GM23338 (cell line): ENCODE measurements around the gene GMPPB. TPM values are rescaled to one million over a fixed set of nuclear protein-coding genes. Genes with fewer than 3 reads are reported as not detected.

Source experiments
- ATAC-seq: fragments of 200-7000 bp; cut with Tn5 transposase; 3 replicates; pipeline ENCODE4 v1.9.1; 2020
- DNase-seq: peaks from one replicate; pipeline ENCODE4 v3.0.0-alpha.2; 2015; ENCODE audit warnings: low spot score
- H2AFZ ChIP-seq: fragments of 200-600 bp; sonication (generic); 2 replicates; pipeline ENCODE4 v1.8.0; 2016; ENCODE audit warnings: antibody characterized with exemption, mild to moderate bottlenecking, moderate library complexity
- H3F3A ChIP-seq: fragments of 200-600 bp; sonication (generic); replicated peaks from 2 replicates; pipeline ENCODE4 v1.8.0; 2017; ENCODE audit warnings: antibody characterized with exemption, mixed run types, low read depth
- H3K27ac ChIP-seq: fragments of 200-600 bp; sonication (generic); 2 replicates; pipeline ENCODE4 v1.6.1; 2016; ENCODE audit warnings: low read depth
- H3K27me3 ChIP-seq: fragments of 200-600 bp; sonication (generic); 2 replicates; pipeline ENCODE4 v1.8.0; 2016; ENCODE audit warnings: mild to moderate bottlenecking, mixed run types, moderate library complexity; ENCODE audit not compliant: insufficient read depth
- H3K36me3 ChIP-seq: fragments of 200-600 bp; sonication (generic); 2 replicates; pipeline ENCODE4 v1.8.0; 2016; ENCODE audit warnings: mild to moderate bottlenecking; ENCODE audit not compliant: insufficient read depth
- H3K4me1 ChIP-seq: fragments of 200-600 bp; sonication (generic); 2 replicates; pipeline ENCODE4 v1.8.0; 2016; ENCODE audit warnings: mild to moderate bottlenecking, moderate library complexity; ENCODE audit not compliant: insufficient read depth
- H3K4me2 ChIP-seq: fragments of 200-600 bp; sonication (generic); 2 replicates; pipeline ENCODE4 v1.7.1; 2017; ENCODE audit warnings: mixed run types
- H3K4me3 ChIP-seq: fragments of 200-600 bp; sonication (generic); 2 replicates; pipeline ENCODE4 v1.6.1; 2016; ENCODE audit warnings: mixed run types
- H3K79me2 ChIP-seq: fragments of 200-600 bp; sonication (generic); replicated peaks from 2 replicates; pipeline ENCODE4 v1.8.0; 2017; ENCODE audit warnings: mild to moderate bottlenecking; ENCODE audit not compliant: insufficient read depth
- H3K9me2 ChIP-seq: fragments of 200-600 bp; sonication (generic); 2 replicates; pipeline ENCODE4 v1.8.0; 2017; ENCODE audit not compliant: insufficient read depth
- H4K20me1 ChIP-seq: fragments of 200-600 bp; sonication (generic); replicated peaks from 2 replicates; pipeline ENCODE4 v1.8.0; 2017; ENCODE audit warnings: mild to moderate bottlenecking; ENCODE audit not compliant: insufficient read depth
- H3K27ac Mint-ChIP-seq: 2 replicates; pipeline ENCODE4 v1.8.0; 2020; ENCODE audit warnings: inconsistent platforms, mild to moderate bottlenecking, moderate library complexity, mixed read lengths
- H3K27me3 Mint-ChIP-seq: 3 replicates; pipeline ENCODE4 v1.8.0; 2022; ENCODE audit warnings: low read depth, mild to moderate bottlenecking, moderate library complexity, mixed read lengths, inconsistent platforms; ENCODE audit not compliant: insufficient read depth, poor library complexity
- H3K36me3 Mint-ChIP-seq: 3 replicates; pipeline ENCODE4 v1.8.0; 2021; ENCODE audit warnings: low read depth, mild to moderate bottlenecking, inconsistent platforms, moderate library complexity, mixed read lengths
- H3K4me1 Mint-ChIP-seq: 3 replicates; pipeline ENCODE4 v1.8.0; 2020; ENCODE audit warnings: mild to moderate bottlenecking, inconsistent platforms, mixed read lengths
- H3K4me3 Mint-ChIP-seq: 3 replicates; pipeline ENCODE4 v1.8.0; 2021; ENCODE audit warnings: moderate library complexity, mild to moderate bottlenecking, inconsistent platforms, mixed read lengths
- H3K9me3 Mint-ChIP-seq: 3 replicates; pipeline ENCODE4 v1.8.0; 2020; ENCODE audit warnings: moderate library complexity, mild to moderate bottlenecking, inconsistent platforms, mixed read lengths
- CREB1 ChIP-seq: fragments of 250-450 bp; sonication (Bioruptor Pico); IDR thresholded peaks from 2 replicates; pipeline ENCODE4 v1.5.0; 2020; ENCODE audit warnings: low read depth, mild to moderate bottlenecking, moderate library complexity
- EZH2 ChIP-seq: fragments of 200-600 bp; sonication (generic); IDR thresholded peaks from one replicate; pipeline ENCODE4 v1.8.0; 2017; ENCODE audit warnings: antibody characterized with exemption, mild to moderate bottlenecking, low read depth; ENCODE audit not compliant: unreplicated experiment
- NANOG ChIP-seq: IDR thresholded peaks from 2 replicates; pipeline ENCODE4 v1.6.1; 2016; ENCODE audit warnings: antibody characterized with exemption, borderline replicate concordance
- POLR2AphosphoS5 ChIP-seq: IDR thresholded peaks from 2 replicates; pipeline ENCODE4 v1.6.1; 2016; ENCODE audit warnings: antibody characterized with exemption, low read depth
- STAT1 ChIP-seq: IDR thresholded peaks from one replicate; pipeline ENCODE4 v1.6.1; 2016; ENCODE audit warnings: antibody characterized with exemption; ENCODE audit not compliant: unreplicated experiment
- ZNF331 ChIP-seq: fragments of 250-450 bp; sonication (Bioruptor Pico); IDR thresholded peaks from 2 replicates; pipeline ENCODE4 v1.5.0; 2020; ENCODE audit warnings: low read depth, mild to moderate bottlenecking, moderate library complexity
- polyA plus RNA-seq: library from polyadenylated mRNA; unstranded; fragments of >200 nt; fragmentation: Nextera tagmentation; extraction: Ambion mirVana; gene quantifications from 2 replicates; pipeline ENCODE4 v1.2.1, GENCODE V29; 2016
- total RNA-seq: library from RNA; depleted of rRNA; stranded (reverse); fragments of >200 nt; shearing (Covaris generic); gene quantifications from 2 replicates; pipeline ENCODE4 v1.2.3, GENCODE V29; 2014
- TF ChIP-seq, protein P1 (sequence below): IDR thresholded peaks from one replicate; pipeline ENCODE4 v1.6.1; 2018; ENCODE audit warnings: antibody characterized with exemption; ENCODE audit not compliant: unreplicated experiment
- TF ChIP-seq, protein P2 (sequence below): IDR thresholded peaks from 2 replicates; pipeline ENCODE4 v1.6.1; 2016; ENCODE audit warnings: antibody characterized with exemption
- TF ChIP-seq, protein P3 (sequence below), 2 experiments: fragments of 200-600 bp in 1 of 2; sonication (generic) in 1 of 2; conservative IDR thresholded peaks; 2 replicates each; pipeline versions ENCODE4 v1.5.1 to v1.6.1; 2016 to 2017; ENCODE audit warnings: antibody characterized with exemption in 2 of 2, low read depth in 2 of 2, mild to moderate bottlenecking in 2 of 2, moderate library complexity in 1 of 2

GMPPB gene
- total and polyA plus RNA-seq, 2 experiments from 2014 or later = 10.2 to 36.1 TPM

DNA sequence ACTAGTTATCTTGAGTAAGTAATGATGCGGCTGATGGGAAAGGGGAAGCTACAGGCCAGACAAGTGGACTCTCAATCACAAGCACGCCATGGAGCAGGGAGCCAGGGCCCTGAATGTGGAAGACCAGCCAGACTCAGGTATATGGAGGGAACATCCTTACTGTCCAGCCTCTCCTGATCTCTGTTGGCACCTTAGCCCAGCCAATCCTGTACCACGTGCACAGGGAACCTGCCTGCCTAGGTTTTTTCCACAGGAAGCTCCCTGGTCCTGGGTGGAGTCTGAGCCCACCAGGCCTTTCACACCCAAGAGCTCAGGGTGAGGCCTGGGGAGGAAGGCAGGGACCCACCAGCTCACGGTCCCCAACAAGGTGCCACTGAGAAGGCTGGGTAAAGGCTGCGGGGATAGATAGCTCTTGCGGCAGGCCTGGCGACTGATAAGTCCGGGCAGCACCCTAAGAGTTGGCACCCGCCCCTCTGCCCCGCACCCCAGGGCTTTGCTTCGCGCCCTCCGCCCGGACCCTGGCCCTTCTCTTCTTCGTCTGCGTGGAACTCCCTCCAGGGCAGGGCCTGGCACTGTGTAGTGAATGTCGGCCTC lies 50.5 kb downstream of the GMPPB start:
- H3K27ac ChIP-seq = peak overlapping the region; percentile 99
- no peaks in the 10 kb centered on the region for H3K9me3 Mint-ChIP-seq
- H3K9me2 ChIP-seq = no peaks in the 10 kb centered on the region

DNA sequence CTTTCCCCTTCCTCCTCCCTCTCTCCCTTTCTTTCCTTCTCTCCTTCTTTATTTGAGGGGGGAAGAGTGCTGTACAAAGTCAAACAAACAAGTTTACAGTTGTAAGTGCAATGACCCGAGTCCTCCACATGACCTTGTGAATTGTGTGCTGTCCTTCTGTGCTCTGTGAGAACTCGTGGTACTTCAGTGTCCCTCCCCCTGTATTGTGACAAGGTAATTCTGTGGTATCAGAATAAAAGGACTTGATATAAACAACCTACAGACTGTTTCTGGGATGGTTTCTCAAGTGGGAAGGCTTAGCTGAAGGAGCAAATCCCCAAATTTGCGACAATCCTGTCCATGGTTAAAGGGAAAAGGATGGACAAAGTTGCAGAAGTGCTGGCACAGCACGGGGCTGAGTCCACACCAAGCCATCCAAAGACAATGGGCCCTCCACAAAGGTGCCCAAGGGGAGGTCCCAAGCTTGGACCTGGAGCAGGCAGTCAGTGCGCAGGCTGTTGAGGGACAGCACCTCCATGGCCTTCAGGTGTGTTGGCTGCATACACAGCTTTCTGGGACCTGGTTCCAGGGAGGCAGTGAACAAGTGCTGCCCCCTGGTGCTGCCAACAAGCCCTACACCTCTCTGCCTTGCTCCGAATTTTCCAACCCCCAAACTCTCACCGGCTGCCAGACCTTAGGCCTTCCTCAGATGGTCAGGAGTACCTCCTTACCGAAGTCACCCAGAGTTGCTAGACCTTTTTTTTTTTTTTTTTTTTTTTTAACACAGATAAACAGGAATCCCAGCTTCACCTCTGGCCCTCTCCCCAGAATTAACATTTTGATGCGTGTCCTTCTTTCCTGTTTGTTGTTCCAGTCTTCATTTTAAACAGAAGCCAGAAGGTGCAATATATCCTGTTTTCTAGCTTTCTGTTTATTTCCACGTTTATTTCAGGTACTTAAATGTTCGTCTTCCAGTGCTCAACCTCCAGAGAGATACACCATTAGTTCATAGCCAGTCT lies 52.2 kb downstream of the GMPPB start:
- H4K20me1 ChIP-seq = peaks cover 14% of the 10 kb centered on the region; the same call in 1 of the 2 replicates
- H3K27me3 ChIP-seq = no peaks in the 10 kb centered on the region
- Mint-ChIP-seq H3K27ac (peak overlapping the region; percentile 36; the same call in 1 of the 2 replicates), H3K4me3 (peak overlapping the region; percentile 48), H3K4me1 (peaks cover 37% of the 10 kb centered on the region), H3K27me3 (peaks cover 11% of the 10 kb centered on the region), H3K9me3 (no peaks in the 10 kb centered on the region), H3K36me3 (peaks cover 15% of the 10 kb centered on the region)
- H2AFZ ChIP-seq = no peak overlapping the region
- no peak overlapping the region for H3K4me3 ChIP-seq
- H3K27ac ChIP-seq = peak overlapping the region; percentile 69
- peaks cover 11% of the 10 kb centered on the region for H3K79me2 ChIP-seq
- H3K9me2 ChIP-seq = no peaks in the 10 kb centered on the region
- H3K36me3 ChIP-seq = no peaks in the 10 kb centered on the region
- H3K4me1 ChIP-seq = peaks cover 15% of the 10 kb centered on the region
- no peak overlapping the region for H3K4me2 ChIP-seq
- ATAC-seq (peak; percentile 36), DNase-seq (peak; percentile 94)
- H3F3A ChIP-seq = no peaks in the 10 kb centered on the region
- TF ChIP-seq NANOG (no peak), STAT1 (no peak), CREB1 (CRISPR knock-in tag) (no peak), ZNF331 (CRISPR knock-in tag) (no peak), POLR2AphosphoS5 (peak; percentile 34; the same call in 1 of the 2 replicates), EZH2 (no peak)
- TF ChIP-seq, protein P1, sequence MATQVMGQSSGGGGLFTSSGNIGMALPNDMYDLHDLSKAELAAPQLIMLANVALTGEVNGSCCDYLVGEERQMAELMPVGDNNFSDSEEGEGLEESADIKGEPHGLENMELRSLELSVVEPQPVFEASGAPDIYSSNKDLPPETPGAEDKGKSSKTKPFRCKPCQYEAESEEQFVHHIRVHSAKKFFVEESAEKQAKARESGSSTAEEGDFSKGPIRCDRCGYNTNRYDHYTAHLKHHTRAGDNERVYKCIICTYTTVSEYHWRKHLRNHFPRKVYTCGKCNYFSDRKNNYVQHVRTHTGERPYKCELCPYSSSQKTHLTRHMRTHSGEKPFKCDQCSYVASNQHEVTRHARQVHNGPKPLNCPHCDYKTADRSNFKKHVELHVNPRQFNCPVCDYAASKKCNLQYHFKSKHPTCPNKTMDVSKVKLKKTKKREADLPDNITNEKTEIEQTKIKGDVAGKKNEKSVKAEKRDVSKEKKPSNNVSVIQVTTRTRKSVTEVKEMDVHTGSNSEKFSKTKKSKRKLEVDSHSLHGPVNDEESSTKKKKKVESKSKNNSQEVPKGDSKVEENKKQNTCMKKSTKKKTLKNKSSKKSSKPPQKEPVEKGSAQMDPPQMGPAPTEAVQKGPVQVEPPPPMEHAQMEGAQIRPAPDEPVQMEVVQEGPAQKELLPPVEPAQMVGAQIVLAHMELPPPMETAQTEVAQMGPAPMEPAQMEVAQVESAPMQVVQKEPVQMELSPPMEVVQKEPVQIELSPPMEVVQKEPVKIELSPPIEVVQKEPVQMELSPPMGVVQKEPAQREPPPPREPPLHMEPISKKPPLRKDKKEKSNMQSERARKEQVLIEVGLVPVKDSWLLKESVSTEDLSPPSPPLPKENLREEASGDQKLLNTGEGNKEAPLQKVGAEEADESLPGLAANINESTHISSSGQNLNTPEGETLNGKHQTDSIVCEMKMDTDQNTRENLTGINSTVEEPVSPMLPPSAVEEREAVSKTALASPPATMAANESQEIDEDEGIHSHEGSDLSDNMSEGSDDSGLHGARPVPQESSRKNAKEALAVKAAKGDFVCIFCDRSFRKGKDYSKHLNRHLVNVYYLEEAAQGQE = no peak
- TF ChIP-seq, protein P2, sequence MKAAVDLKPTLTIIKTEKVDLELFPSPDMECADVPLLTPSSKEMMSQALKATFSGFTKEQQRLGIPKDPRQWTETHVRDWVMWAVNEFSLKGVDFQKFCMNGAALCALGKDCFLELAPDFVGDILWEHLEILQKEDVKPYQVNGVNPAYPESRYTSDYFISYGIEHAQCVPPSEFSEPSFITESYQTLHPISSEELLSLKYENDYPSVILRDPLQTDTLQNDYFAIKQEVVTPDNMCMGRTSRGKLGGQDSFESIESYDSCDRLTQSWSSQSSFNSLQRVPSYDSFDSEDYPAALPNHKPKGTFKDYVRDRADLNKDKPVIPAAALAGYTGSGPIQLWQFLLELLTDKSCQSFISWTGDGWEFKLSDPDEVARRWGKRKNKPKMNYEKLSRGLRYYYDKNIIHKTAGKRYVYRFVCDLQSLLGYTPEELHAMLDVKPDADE = no peak

More for the DNA sequence above, 50.5 kb downstream of the GMPPB start:
- DNase-seq (peak; percentile 28), ATAC-seq (peak; percentile 18)
- H3K4me2 ChIP-seq = peak overlapping the region; percentile 94
- Mint-ChIP-seq H3K36me3 (peaks cover 28% of the 10 kb centered on the region), H3K4me1 (peaks cover 26% of the 10 kb centered on the region), H3K4me3 (peak overlapping the region; percentile 92), H3K27ac (peak overlapping the region; percentile 97), H3K27me3 (peaks cover 11% of the 10 kb centered on the region)
- peaks cover 11% of the 10 kb centered on the region for H3K79me2 ChIP-seq
- peak overlapping the region; percentile 83 for H2AFZ ChIP-seq
- peaks cover 16% of the 10 kb centered on the region; the same call in 1 of the 2 replicates for H4K20me1 ChIP-seq
- TF ChIP-seq, protein P3, sequence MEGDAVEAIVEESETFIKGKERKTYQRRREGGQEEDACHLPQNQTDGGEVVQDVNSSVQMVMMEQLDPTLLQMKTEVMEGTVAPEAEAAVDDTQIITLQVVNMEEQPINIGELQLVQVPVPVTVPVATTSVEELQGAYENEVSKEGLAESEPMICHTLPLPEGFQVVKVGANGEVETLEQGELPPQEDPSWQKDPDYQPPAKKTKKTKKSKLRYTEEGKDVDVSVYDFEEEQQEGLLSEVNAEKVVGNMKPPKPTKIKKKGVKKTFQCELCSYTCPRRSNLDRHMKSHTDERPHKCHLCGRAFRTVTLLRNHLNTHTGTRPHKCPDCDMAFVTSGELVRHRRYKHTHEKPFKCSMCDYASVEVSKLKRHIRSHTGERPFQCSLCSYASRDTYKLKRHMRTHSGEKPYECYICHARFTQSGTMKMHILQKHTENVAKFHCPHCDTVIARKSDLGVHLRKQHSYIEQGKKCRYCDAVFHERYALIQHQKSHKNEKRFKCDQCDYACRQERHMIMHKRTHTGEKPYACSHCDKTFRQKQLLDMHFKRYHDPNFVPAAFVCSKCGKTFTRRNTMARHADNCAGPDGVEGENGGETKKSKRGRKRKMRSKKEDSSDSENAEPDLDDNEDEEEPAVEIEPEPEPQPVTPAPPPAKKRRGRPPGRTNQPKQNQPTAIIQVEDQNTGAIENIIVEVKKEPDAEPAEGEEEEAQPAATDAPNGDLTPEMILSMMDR (conservative IDR thresholded peaks at IDR 0.05; ENCODE audit: low read depth in 2 of 2) = no peak
- peaks cover 15% of the 10 kb centered on the region for H3K4me1 ChIP-seq
- no peaks in the 10 kb centered on the region for H3F3A ChIP-seq
- peaks cover 9% of the 10 kb centered on the region; the same call in 1 of the 2 replicates for H3K36me3 ChIP-seq
- H3K27me3 ChIP-seq = no peaks in the 10 kb centered on the region
- peak overlapping the region; percentile 89 for H3K4me3 ChIP-seq
